Endothelial cell of umbilical vein (primary cell): ENCODE measurements around the gene DPEP2. TPM values are rescaled to one million over a fixed set of nuclear protein-coding genes. Genes with fewer than 3 reads are reported as not detected.

ENCODE experiments used
- BruUV-seq: library from RNA; stranded (reverse); fragments of 400-500 nt; replicated peaks from 2 replicates; lab custom pipeline; 2021; lab: Mats Ljungman, UMichigan
- CTCF ChIA-PET: fragments of 300-600, 350-600 bp; sonication (Branson Sonifier 250); formaldehyde crosslinking; loops from one replicate; lab custom pipeline; 2021; ENCODE audit warnings: antibody characterized with exemption, inconsistent platforms; lab: Charles Lee
- POLR2A ChIA-PET: fragments of 300-600, 350-600 bp; sonication (Branson Sonifier 250); formaldehyde crosslinking; loops from one replicate; lab custom pipeline; 2021; ENCODE audit warnings: antibody characterized with exemption, inconsistent platforms; lab: Charles Lee
- DNase-seq: peaks from one replicate; pipeline ENCODE4 v3.0.0-alpha.2; 2011; ENCODE audit warnings: low read depth, low spot score
- FAIRE-seq: peaks from 2 replicates; lab custom pipeline; 2011; peaks lifted over from hg19 to GRCh38; lab: Jason Lieb, UNC
- H2AFZ ChIP-seq: 2 replicates; pipeline ENCODE4 v1.6.0; 2012; ENCODE audit warnings: low read depth, low read length, control low read depth, inconsistent platforms
- H3K27ac ChIP-seq: 2 replicates; pipeline ENCODE4 v1.5.1; 2011; ENCODE audit warnings: low read depth, mild to moderate bottlenecking, control low read depth, low read length, moderate library complexity; ENCODE audit not compliant: insufficient read depth
- H3K27me3 ChIP-seq, 2 experiments: 2 replicates each; pipeline versions ENCODE4 v1.6.0 to v1.6.1; 2011; ENCODE audit warnings: low read length in 2 of 2, mixed read lengths in 1 of 2; ENCODE audit not compliant: control insufficient read depth in 2 of 2, insufficient read depth in 2 of 2
- H3K36me3 ChIP-seq, 2 experiments: 2 replicates in 1 of 2; 3 replicates in 1 of 2; pipeline ENCODE4 v1.5.1; 2011; ENCODE audit warnings: low read length in 2 of 2, mild to moderate bottlenecking in 1 of 2, moderate library complexity in 1 of 2; ENCODE audit not compliant: control insufficient read depth in 2 of 2, insufficient read depth in 2 of 2; ENCODE audit errors: extremely low read depth in 1 of 2
- H3K4me1 ChIP-seq: 3 replicates; pipeline ENCODE4 v1.5.1; 2011; ENCODE audit warnings: mild to moderate bottlenecking, low read length; ENCODE audit not compliant: control insufficient read depth, insufficient read depth; ENCODE audit errors: extremely low read depth
- H3K4me2 ChIP-seq: 2 replicates; pipeline ENCODE4 v1.6.1; 2011; ENCODE audit warnings: low read length, control low read depth, mixed read lengths; ENCODE audit not compliant: insufficient read depth
- H3K4me3 ChIP-seq, 3 experiments: fragments of 200-600 bp in 1 of 3; sonication (generic), shearing (Covaris generic) in 1 of 3; replicated peaks in 1 of 3; 2 replicates each; pipeline ENCODE4 v1.5.1; 2011 to 2016; ENCODE audit warnings: control low read depth in 3 of 3, low read length in 3 of 3, mild to moderate bottlenecking in 2 of 3, inconsistent platforms in 1 of 3, low read depth in 1 of 3, moderate library complexity in 1 of 3; ENCODE audit not compliant: insufficient read depth in 1 of 3
- H3K79me2 ChIP-seq: 2 replicates; pipeline ENCODE4 v1.6.0; 2012; ENCODE audit warnings: low read length, inconsistent platforms; ENCODE audit not compliant: control insufficient read depth, insufficient read depth
- H3K9ac ChIP-seq: replicated peaks from 2 replicates; pipeline ENCODE3; 2011; ENCODE audit warnings: low read length, control low read depth; ENCODE audit not compliant: insufficient read depth; ENCODE audit errors: extremely low read depth
- H3K9me1 ChIP-seq: replicated peaks from 3 replicates; pipeline ENCODE4 v1.6.0; 2011; ENCODE audit warnings: mild to moderate bottlenecking, low read length; ENCODE audit not compliant: control insufficient read depth, insufficient read depth; ENCODE audit errors: extremely low read depth
- H3K9me3 ChIP-seq: replicated peaks from 2 replicates; pipeline ENCODE4 v1.5.1; 2012; ENCODE audit warnings: low read length, inconsistent platforms; ENCODE audit not compliant: control insufficient read depth, insufficient read depth
- H4K20me1 ChIP-seq: replicated peaks from 2 replicates; pipeline ENCODE3; 2011; ENCODE audit warnings: mild to moderate bottlenecking, low read length; ENCODE audit not compliant: control insufficient read depth, insufficient read depth; ENCODE audit errors: extremely low read depth
- CTCF ChIP-seq, 2 donors: IDR thresholded peaks; 1 replicate in 1 of 2; 2 replicates in 1 of 2; pipeline ENCODE4 v1.5.1; 2011; ENCODE audit warnings: low read length in 2 of 2, mild to moderate bottlenecking in 2 of 2, moderate library complexity in 2 of 2, control low read depth in 1 of 2, inconsistent platforms in 1 of 2, low read depth in 1 of 2; ENCODE audit not compliant: insufficient read depth in 1 of 2; ENCODE audit errors: extremely low read depth in 1 of 2
- FOS ChIP-seq: IDR thresholded peaks from 2 replicates; pipeline ENCODE4 v1.6.1; 2011; ENCODE audit warnings: mild to moderate bottlenecking, low read length, moderate library complexity, borderline replicate concordance; ENCODE audit not compliant: insufficient read depth
- JUN ChIP-seq: IDR thresholded peaks from 2 replicates; pipeline ENCODE4 v1.6.1; 2011; ENCODE audit warnings: borderline replicate concordance, low read depth; ENCODE audit not compliant: insufficient read length, insufficient read depth
- MYC ChIP-seq: IDR thresholded peaks from one replicate; pipeline ENCODE4 v1.6.1; 2011; ENCODE audit warnings: mild to moderate bottlenecking, low read depth, low read length
- POLR2A ChIP-seq: IDR thresholded peaks from 2 replicates; pipeline ENCODE4 v1.6.1; 2012; ENCODE audit warnings: low read depth, mild to moderate bottlenecking, control low read depth, low read length
- dilution Hi-C: fragments of 300-500 bp; cut with MboI; formaldehyde crosslinking; loops from one replicate; pipeline ENCODE4 v1.15.0; 2019; ENCODE audit warnings: low sequenced_read_pairs; ENCODE audit not compliant: extremely low pct_ligation_motif_present
- intact Hi-C: fragments of 100-400 bp; cut with micrococcal nuclease; formaldehyde crosslinking; loops from one replicate; pipeline ENCODE4 v1.10.0; 2022
- polyA plus RNA-seq, 4 experiments: library from polyadenylated mRNA; depleted of rRNA in 3 of 4; stranded (reverse) in 3 of 4; unstranded in 1 of 4; fragments of >200 nt; gene quantifications; 2 replicates each; pipeline versions ENCODE4 v1.2.1 to v1.2.3, GENCODE V29; 2011 to 2012; ENCODE audit warnings: missing spikeins in 1 of 4
- total RNA-seq: library from RNA; stranded (reverse); gene quantifications from 2 replicates; pipeline ENCODE4 v1.2.3, GENCODE V29; 2021
- TF ChIP-seq, protein P1 (sequence below): IDR thresholded peaks from 2 replicates; pipeline ENCODE4 v1.6.1; 2011; ENCODE audit not compliant: insufficient read depth, insufficient read length

DPEP2 gene
- total and polyA plus RNA-seq, 2 donors (not counting 3 experiments of a cell fraction or from before 2014, with no cell fraction given): 0.27 to 1.8 TPM

DNA sequence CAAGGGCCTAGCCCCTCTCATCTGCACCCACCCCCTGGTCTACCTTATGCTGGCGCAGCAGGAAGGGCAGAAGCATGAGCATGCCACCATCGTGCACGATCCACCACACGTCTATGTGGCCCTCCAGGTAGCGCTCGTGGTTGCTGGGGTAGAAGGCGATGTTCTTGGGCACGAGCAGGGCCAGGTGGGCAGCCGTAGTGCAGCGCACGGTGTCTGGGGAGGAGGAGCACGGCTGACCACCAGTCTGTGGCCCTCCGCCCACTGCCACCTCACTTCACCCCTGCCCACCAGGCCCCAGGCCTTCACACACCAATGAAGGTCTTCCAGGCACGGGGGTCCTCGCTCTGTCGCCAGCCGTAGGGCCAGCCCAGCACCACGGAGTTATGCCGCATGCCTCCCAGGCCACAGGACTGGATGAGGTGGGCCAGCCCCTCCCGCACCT, 53.1 kb downstream of the DPEP2 start:
- ChIA-PET POLR2A (no interaction called here), CTCF (interaction anchor here (1.0 to 1.5 kb wide), 5 partner anchors 63 to 425 kb away, joined by 3 to 6 read pairs (median 4); no protein-coding TSS in a partner anchor)
- dilution Hi-C loops: no loop called here
- DNase-seq: no peak
- FAIRE-seq: no peak
- H3K9ac ChIP-seq: no peak overlapping the region
- TF ChIP-seq POLR2A: no peak
- no peak for TF ChIP-seq CTCF (IDR thresholded peaks at IDR 0.05; ENCODE audit: extremely low read depth in 1 of 2, insufficient read depth in 1 of 2, low read depth in 1 of 2, low read length in 2 of 2)
- H3K27me3 ChIP-seq: no peaks in the 10 kb centered on the region
- H3K36me3 ChIP-seq: peaks cover 25 to 82% of the 10 kb centered on the region in 2 experiments
- H4K20me1 ChIP-seq: no peaks in the 10 kb centered on the region
- intact Hi-C loops: no loop called here
- BruUV-seq: no TSS peak
- H3K27ac ChIP-seq: no peak overlapping the region
- no peaks in the 10 kb centered on the region for H3K9me1 ChIP-seq
- no peak overlapping the region for H3K4me2 ChIP-seq
- no peak overlapping the region for H2AFZ ChIP-seq
- H3K4me1 ChIP-seq: no peaks in the 10 kb centered on the region
- no peaks in the 10 kb centered on the region for H3K9me3 ChIP-seq
- no peak overlapping the region for H3K4me3 ChIP-seq
- H3K79me2 ChIP-seq: no peaks in the 10 kb centered on the region

DNA sequence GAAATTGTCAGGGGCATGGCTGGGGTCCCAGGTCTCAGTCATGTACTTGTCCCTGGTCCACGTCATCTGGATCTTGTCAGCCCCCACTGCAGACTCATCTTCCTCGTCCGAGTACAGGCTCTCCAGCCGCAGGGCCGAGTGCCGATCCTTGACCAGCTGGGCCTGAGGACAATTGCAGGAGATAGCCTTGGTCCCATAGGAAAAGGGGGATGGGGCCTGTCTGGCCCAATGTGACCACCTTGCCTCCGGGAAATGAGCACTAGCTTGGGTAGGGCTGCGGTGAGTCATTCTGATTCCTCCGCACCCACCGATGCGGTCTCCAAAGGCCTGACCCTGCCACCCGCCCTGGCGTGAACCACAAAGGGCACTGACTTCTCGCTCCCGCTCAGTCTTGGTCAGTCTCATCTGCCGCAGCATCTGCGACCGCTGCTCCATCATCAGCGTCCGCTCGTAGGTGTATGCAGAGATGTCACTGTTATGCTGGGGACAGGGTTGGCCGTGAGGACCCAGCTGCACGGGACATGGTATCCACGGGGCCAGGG, 53.8 kb downstream of the DPEP2 start:
- intact Hi-C loops (no loop called here), dilution Hi-C loops (no loop called here)
- no peak overlapping the region for H2AFZ ChIP-seq
- no peak for DNase-seq
- no peaks in the 10 kb centered on the region for H3K4me1 ChIP-seq
- FAIRE-seq: no peak
- H4K20me1 ChIP-seq: no peaks in the 10 kb centered on the region
- no peak overlapping the region for H3K27ac ChIP-seq
- TF ChIP-seq FOS (no peak), JUN (no peak), MYC (no peak), POLR2A (no peak)
- TF ChIP-seq, protein P1, sequence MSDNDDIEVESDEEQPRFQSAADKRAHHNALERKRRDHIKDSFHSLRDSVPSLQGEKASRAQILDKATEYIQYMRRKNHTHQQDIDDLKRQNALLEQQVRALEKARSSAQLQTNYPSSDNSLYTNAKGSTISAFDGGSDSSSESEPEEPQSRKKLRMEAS: no peak
- BruUV-seq: TSS peak; percentile 14
- no peak overlapping the region for H3K4me2 ChIP-seq
- ChIA-PET CTCF (interaction anchor here (1.3 to 1.4 kb wide), 2 partner anchors 62 to 129 kb away, joined by 3 to 5 read pairs; no protein-coding TSS in a partner anchor), POLR2A (no interaction called here)
- no peak overlapping the region for H3K9ac ChIP-seq
- no peaks in the 10 kb centered on the region for H3K79me2 ChIP-seq
- H3K27me3 ChIP-seq: no peaks in the 10 kb centered on the region
- no peaks in the 10 kb centered on the region for H3K9me3 ChIP-seq
- no peak overlapping the region for H3K4me3 ChIP-seq
- peaks cover 25 to 77% of the 10 kb centered on the region in 2 experiments for H3K36me3 ChIP-seq
- no peaks in the 10 kb centered on the region for H3K9me1 ChIP-seq
